ENCODE data around the gene ACAN. TPM values are rescaled to one million over a fixed set of nuclear protein-coding genes. Genes with fewer than 3 reads are reported as not detected.

ACAN gene
- total RNA-seq, 1 experiment from 2014 or later = 1.4 TPM

GRCh38 chr15:88756921-88757320, 46.3 kb upstream of the ACAN start (continued):
- TF ChIP-seq, protein P1, sequence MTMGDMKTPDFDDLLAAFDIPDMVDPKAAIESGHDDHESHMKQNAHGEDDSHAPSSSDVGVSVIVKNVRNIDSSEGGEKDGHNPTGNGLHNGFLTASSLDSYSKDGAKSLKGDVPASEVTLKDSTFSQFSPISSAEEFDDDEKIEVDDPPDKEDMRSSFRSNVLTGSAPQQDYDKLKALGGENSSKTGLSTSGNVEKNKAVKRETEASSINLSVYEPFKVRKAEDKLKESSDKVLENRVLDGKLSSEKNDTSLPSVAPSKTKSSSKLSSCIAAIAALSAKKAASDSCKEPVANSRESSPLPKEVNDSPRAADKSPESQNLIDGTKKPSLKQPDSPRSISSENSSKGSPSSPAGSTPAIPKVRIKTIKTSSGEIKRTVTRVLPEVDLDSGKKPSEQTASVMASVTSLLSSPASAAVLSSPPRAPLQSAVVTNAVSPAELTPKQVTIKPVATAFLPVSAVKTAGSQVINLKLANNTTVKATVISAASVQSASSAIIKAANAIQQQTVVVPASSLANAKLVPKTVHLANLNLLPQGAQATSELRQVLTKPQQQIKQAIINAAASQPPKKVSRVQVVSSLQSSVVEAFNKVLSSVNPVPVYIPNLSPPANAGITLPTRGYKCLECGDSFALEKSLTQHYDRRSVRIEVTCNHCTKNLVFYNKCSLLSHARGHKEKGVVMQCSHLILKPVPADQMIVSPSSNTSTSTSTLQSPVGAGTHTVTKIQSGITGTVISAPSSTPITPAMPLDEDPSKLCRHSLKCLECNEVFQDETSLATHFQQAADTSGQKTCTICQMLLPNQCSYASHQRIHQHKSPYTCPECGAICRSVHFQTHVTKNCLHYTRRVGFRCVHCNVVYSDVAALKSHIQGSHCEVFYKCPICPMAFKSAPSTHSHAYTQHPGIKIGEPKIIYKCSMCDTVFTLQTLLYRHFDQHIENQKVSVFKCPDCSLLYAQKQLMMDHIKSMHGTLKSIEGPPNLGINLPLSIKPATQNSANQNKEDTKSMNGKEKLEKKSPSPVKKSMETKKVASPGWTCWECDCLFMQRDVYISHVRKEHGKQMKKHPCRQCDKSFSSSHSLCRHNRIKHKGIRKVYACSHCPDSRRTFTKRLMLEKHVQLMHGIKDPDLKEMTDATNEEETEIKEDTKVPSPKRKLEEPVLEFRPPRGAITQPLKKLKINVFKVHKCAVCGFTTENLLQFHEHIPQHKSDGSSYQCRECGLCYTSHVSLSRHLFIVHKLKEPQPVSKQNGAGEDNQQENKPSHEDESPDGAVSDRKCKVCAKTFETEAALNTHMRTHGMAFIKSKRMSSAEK (CRISPR knock-in tag; IDR thresholded peaks at IDR 0.05; ENCODE audit: borderline replicate concordance) = no peak
- TF ChIP-seq, protein P2, sequence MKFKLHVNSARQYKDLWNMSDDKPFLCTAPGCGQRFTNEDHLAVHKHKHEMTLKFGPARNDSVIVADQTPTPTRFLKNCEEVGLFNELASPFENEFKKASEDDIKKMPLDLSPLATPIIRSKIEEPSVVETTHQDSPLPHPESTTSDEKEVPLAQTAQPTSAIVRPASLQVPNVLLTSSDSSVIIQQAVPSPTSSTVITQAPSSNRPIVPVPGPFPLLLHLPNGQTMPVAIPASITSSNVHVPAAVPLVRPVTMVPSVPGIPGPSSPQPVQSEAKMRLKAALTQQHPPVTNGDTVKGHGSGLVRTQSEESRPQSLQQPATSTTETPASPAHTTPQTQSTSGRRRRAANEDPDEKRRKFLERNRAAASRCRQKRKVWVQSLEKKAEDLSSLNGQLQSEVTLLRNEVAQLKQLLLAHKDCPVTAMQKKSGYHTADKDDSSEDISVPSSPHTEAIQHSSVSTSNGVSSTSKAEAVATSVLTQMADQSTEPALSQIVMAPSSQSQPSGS (CRISPR knock-in tag; IDR thresholded peaks at IDR 0.05; ENCODE audit: borderline replicate concordance, low read depth) = no peak
- TF ChIP-seq NR1H2 (CRISPR knock-in tag; IDR thresholded peaks at IDR 0.05) (no peak), CTCF (IDR thresholded peaks at IDR 0.05) (no peak)

DNA sequence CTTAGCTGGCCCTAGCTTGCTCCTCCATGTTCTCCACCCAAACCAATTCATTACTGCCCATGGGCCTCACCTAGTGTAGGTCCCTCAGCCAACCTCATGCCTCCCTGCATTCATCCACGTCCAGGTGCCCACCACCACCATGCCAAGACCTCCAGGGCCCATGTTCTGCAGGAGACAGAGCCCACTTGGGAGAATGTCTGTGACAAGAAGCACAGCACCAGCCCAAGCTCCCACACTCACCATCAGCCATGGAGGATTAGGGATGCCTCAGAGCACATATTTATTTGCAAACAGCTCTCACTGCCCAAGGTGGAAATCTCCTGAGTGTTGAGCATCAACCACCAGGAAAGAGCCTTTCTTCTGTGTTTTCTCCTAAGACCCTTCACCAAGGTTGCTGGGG, 43.4 kb upstream of the ACAN start:
- TF ChIP-seq, protein P3, sequence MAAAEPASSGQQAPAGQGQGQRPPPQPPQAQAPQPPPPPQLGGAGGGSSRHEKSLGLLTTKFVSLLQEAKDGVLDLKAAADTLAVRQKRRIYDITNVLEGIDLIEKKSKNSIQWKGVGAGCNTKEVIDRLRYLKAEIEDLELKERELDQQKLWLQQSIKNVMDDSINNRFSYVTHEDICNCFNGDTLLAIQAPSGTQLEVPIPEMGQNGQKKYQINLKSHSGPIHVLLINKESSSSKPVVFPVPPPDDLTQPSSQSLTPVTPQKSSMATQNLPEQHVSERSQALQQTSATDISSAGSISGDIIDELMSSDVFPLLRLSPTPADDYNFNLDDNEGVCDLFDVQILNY (CRISPR knock-in tag; IDR thresholded peaks at IDR 0.05) = no peak
- no peak for TF ChIP-seq NR2C2 (CRISPR knock-in tag; IDR thresholded peaks at IDR 0.05)
- no peak for TF ChIP-seq CREB1 (CRISPR knock-in tag; IDR thresholded peaks at IDR 0.05)
- TF ChIP-seq, protein P4, sequence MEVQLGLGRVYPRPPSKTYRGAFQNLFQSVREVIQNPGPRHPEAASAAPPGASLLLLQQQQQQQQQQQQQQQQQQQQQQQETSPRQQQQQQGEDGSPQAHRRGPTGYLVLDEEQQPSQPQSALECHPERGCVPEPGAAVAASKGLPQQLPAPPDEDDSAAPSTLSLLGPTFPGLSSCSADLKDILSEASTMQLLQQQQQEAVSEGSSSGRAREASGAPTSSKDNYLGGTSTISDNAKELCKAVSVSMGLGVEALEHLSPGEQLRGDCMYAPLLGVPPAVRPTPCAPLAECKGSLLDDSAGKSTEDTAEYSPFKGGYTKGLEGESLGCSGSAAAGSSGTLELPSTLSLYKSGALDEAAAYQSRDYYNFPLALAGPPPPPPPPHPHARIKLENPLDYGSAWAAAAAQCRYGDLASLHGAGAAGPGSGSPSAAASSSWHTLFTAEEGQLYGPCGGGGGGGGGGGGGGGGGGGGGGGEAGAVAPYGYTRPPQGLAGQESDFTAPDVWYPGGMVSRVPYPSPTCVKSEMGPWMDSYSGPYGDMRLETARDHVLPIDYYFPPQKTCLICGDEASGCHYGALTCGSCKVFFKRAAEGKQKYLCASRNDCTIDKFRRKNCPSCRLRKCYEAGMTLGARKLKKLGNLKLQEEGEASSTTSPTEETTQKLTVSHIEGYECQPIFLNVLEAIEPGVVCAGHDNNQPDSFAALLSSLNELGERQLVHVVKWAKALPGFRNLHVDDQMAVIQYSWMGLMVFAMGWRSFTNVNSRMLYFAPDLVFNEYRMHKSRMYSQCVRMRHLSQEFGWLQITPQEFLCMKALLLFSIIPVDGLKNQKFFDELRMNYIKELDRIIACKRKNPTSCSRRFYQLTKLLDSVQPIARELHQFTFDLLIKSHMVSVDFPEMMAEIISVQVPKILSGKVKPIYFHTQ (CRISPR knock-in tag; IDR thresholded peaks at IDR 0.05) = no peak
- TF ChIP-seq STAT6 (CRISPR knock-in tag; conservative IDR thresholded peaks at IDR 0.05; ENCODE audit: low read depth) = no peak
- TF ChIP-seq TEAD4 (CRISPR knock-in tag; IDR thresholded peaks at IDR 0.05) = no peak
- TF ChIP-seq, protein P5, sequence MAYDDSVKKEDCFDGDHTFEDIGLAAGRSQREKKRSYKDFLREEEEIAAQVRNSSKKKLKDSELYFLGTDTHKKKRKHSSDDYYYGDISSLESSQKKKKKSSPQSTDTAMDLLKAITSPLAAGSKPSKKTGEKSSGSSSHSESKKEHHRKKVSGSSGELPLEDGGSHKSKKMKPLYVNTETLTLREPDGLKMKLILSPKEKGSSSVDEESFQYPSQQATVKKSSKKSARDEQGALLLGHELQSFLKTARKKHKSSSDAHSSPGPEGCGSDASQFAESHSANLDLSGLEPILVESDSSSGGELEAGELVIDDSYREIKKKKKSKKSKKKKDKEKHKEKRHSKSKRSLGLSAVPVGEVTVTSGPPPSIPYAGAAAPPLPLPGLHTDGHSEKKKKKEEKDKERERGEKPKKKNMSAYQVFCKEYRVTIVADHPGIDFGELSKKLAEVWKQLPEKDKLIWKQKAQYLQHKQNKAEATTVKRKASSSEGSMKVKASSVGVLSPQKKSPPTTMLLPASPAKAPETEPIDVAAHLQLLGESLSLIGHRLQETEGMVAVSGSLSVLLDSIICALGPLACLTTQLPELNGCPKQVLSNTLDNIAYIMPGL (CRISPR knock-in tag; IDR thresholded peaks at IDR 0.05) = no peak
- TF ChIP-seq OVOL2 (CRISPR knock-in tag; IDR thresholded peaks at IDR 0.05; ENCODE audit: borderline replicate concordance) = no peak
- TF ChIP-seq ZNF138 (CRISPR knock-in tag; conservative IDR thresholded peaks at IDR 0.05) = no peak
- TF ChIP-seq NFYB (CRISPR knock-in tag; conservative IDR thresholded peaks at IDR 0.05; ENCODE audit: low read depth) = no peak
- no peak for TF ChIP-seq NFATC4 (CRISPR knock-in tag; IDR thresholded peaks at IDR 0.05)
- TF ChIP-seq ZNF232 (CRISPR knock-in tag; IDR thresholded peaks at IDR 0.05) = no peak
- no peaks in the 10 kb centered on the region for H3K9me3 Mint-ChIP-seq
- H3K27ac Mint-ChIP-seq = no peak overlapping the region
- no peak for DNase-seq (ENCODE audit: low spot score)
- H3K27me3 Mint-ChIP-seq (ENCODE audit: low read depth) = peaks cover 6% of the 10 kb centered on the region
- H3K4me1 Mint-ChIP-seq = no peaks in the 10 kb centered on the region
- no peak for ATAC-seq
- CTCF ChIA-PET = no interaction called here
- no peak overlapping the region for H3K4me3 Mint-ChIP-seq
- H3K36me3 Mint-ChIP-seq = no peaks in the 10 kb centered on the region
- POLR2A ChIA-PET = no interaction called here

All from WTC11 (cell line).